ENCODE measurements around the gene MTFR1L. TPM values are rescaled to one million over a fixed set of nuclear protein-coding genes. Genes with fewer than 3 reads are reported as not detected.

Gene MTFR1L
- polyA plus RNA-seq, 1 of the 3 experiments (the other 2 are of a cell fraction) = 53.6 TPM

- no peak overlapping the region for H3K9ac ChIP-seq
- H4K20me1 ChIP-seq (ENCODE audit: insufficient read depth) = no peaks in the 10 kb centered on the region
- no peaks in the 10 kb centered on the region for H3K79me2 ChIP-seq (ENCODE audit: insufficient read depth)
- CTCF ChIA-PET = interaction anchor here (0.6 to 4.7 kb wide), 30 partner anchors 10 to 329 kb away, joined by 3 to 76 read pairs (median 4); partner anchors contain the start of genes MTFR1L and SELENON
- H3K4me3 ChIP-seq (ENCODE audit: low read depth in 2 of 2, low read length in 1 of 2) = no peak overlapping the region; a peak in 1 of 4 replicates
- H2AFZ ChIP-seq (ENCODE audit: low read depth) = no peak overlapping the region
- peaks cover 0 to 16% of the 10 kb centered on the region in 2 experiments; a peak in 1 of 4 replicates for H3K4me1 ChIP-seq (ENCODE audit: control insufficient read depth in 1 of 2, insufficient read depth in 2 of 2, low read depth in 1 of 2, low read length in 1 of 2)
- H3K9me2 ChIP-seq = no peaks in the 10 kb centered on the region
- no peaks in the 10 kb centered on the region for H3F3A ChIP-seq (replicated peaks; ENCODE audit: insufficient read depth)
- H3K27me3 ChIP-seq (ENCODE audit: insufficient read depth) = no peaks in the 10 kb centered on the region
- peak overlapping the region in 1 of 2 experiments; percentile 24; a peak in 1 of 4 replicates for H3K27ac ChIP-seq (ENCODE audit: low read depth in 2 of 2, low read length in 1 of 2)
- POLR2A ChIA-PET = interaction anchor here (0.7 to 1.6 kb wide), 4 partner anchors 9 to 202 kb away, joined by 3 to 4 read pairs (median 4); partner anchors contain the start of genes MTFR1L and SELENON
- WGBS (ENCODE audit: low lambda C conversion rate) = 74% methylated on average over 5 of the region's 21 CpGs
- H3K4me2 ChIP-seq = no peak overlapping the region
- H3K36me3 ChIP-seq (replicated peaks in 1 of 2; ENCODE audit: control insufficient read depth in 1 of 2, insufficient read depth in 2 of 2, low read length in 1 of 2) = peaks cover 3 to 46% of the 10 kb centered on the region in 2 experiments
- peak; percentile 90 for DNase-seq
- H3K9me3 ChIP-seq = no peaks in the 10 kb centered on the region
- TF ChIP-seq SMC3 (IDR thresholded peaks at IDR 0.05; ENCODE audit: low read depth, low read length) = peak; percentile 71
- peak; percentile 90 for TF ChIP-seq CTCF (IDR thresholded peaks at IDR 0.05)
- no peak for TF ChIP-seq NRF1 (IDR thresholded peaks at IDR 0.05; ENCODE audit: low read depth, low read length)
- TF ChIP-seq REST (IDR thresholded peaks at IDR 0.05; ENCODE audit: low read depth, low read length) = no peak
- TF ChIP-seq USF1 (IDR thresholded peaks at IDR 0.05; ENCODE audit: borderline replicate concordance, low read depth) = no peak
- no peak for TF ChIP-seq FOXJ3 (CRISPR knock-in tag; IDR thresholded peaks at IDR 0.05)
- no peak for TF ChIP-seq TAF1 (IDR thresholded peaks at IDR 0.05; ENCODE audit: borderline replicate concordance, low read depth, low read length)
- no peak for TF ChIP-seq RFX5 (IDR thresholded peaks at IDR 0.05; ENCODE audit: low read length)
- TF ChIP-seq CHD2 (IDR thresholded peaks at IDR 0.05; ENCODE audit: low read length, partially characterized antibody) = no peak
- no peak for TF ChIP-seq PBX3 (IDR thresholded peaks at IDR 0.05)
- TF ChIP-seq TEAD4 (IDR thresholded peaks at IDR 0.05; ENCODE audit: borderline replicate concordance, insufficient read depth) = no peak
- no peak for TF ChIP-seq YY1 (IDR thresholded peaks at IDR 0.05; ENCODE audit: low read depth)
- no peak for TF ChIP-seq EP300 (IDR thresholded peaks at IDR 0.05; ENCODE audit: borderline replicate concordance in 1 of 2, low read depth in 1 of 2, low read length in 1 of 2)
- no peak for TF ChIP-seq RXRA (IDR thresholded peaks at IDR 0.05; ENCODE audit: borderline replicate concordance, low read depth)
- TF ChIP-seq FOXM1 (IDR thresholded peaks at IDR 0.05; ENCODE audit: low read depth) = no peak
- TF ChIP-seq MXI1 (IDR thresholded peaks at IDR 0.05; ENCODE audit: low read depth, low read length) = no peak
- no peak for TF ChIP-seq JUND (IDR thresholded peaks at IDR 0.05)
- no peak for TF ChIP-seq GABPA (IDR thresholded peaks at IDR 0.05; ENCODE audit: low read depth)
- no peak for TF ChIP-seq MEF2A (IDR thresholded peaks at IDR 0.05; ENCODE audit: borderline replicate concordance, low read depth)
- no peak for TF ChIP-seq USF2 (IDR thresholded peaks at IDR 0.05; ENCODE audit: borderline replicate concordance, low read depth, low read length)
- TF ChIP-seq SIN3A (IDR thresholded peaks at IDR 0.05; ENCODE audit: borderline replicate concordance, low read depth, low read length) = no peak
- TF ChIP-seq TCF12 (IDR thresholded peaks at IDR 0.05) = no peak
- TF ChIP-seq FOSL2 (IDR thresholded peaks at IDR 0.05; ENCODE audit: borderline replicate concordance, low read depth) = no peak
- TF ChIP-seq GATA2 (CRISPR knock-in tag; IDR thresholded peaks at IDR 0.05) = no peak
Measured at GRCh38 chr1:25810341-25811299, 9.1 kb upstream of the MTFR1L start.
